SIG-M5 treated with dmso at 0.1 percent for 504 hours (cell line): ENCODE data around the gene MEIOSIN.

Source experiments
- DNase-seq: peaks from one replicate; lab custom pipeline; 2025; ENCODE audit not compliant: unreplicated experiment; lab: John Stamatoyannopoulos, UW

Gene MEIOSIN

GRCh38 chr19:45764945-45765701, 31.9 kb downstream of the MEIOSIN start:
- no peak for DNase-seq

GRCh38 chr19:45765702-45766295, 32.6 kb downstream of the MEIOSIN start:
- no peak for DNase-seq

- DNase-seq: no peak
Measured at GRCh38 chr19:45766296-45766868, 33.1 kb downstream of the MEIOSIN start.

DNA sequence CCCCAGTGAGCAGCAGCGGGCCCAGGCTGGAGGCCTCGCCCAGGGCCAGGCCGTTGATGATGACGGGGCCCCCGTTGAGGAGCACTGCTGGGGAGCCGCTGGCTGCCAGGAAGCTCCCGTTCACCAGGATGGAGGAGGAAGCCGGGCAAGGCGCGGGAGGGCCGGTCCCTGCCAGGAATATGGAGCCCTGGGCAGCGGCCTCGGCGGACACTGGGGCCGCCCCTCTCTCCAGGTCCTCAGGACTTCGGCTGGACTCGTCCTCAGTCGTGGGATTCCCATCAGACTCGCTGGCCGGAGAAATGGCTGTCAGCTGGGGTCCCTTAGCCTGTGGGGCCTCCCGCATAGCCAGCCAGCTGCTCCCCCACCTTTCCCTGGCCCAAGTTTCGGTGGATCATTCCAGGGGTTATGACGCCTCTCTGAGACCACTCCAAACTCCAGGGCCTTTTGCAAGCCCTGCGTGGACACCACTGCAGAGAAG, 33.7 kb downstream of the MEIOSIN start:
- no peak for DNase-seq

GRCh38 chr19:45767410-45767880, 34.2 kb downstream of the MEIOSIN start:
- no peak for DNase-seq

DNA sequence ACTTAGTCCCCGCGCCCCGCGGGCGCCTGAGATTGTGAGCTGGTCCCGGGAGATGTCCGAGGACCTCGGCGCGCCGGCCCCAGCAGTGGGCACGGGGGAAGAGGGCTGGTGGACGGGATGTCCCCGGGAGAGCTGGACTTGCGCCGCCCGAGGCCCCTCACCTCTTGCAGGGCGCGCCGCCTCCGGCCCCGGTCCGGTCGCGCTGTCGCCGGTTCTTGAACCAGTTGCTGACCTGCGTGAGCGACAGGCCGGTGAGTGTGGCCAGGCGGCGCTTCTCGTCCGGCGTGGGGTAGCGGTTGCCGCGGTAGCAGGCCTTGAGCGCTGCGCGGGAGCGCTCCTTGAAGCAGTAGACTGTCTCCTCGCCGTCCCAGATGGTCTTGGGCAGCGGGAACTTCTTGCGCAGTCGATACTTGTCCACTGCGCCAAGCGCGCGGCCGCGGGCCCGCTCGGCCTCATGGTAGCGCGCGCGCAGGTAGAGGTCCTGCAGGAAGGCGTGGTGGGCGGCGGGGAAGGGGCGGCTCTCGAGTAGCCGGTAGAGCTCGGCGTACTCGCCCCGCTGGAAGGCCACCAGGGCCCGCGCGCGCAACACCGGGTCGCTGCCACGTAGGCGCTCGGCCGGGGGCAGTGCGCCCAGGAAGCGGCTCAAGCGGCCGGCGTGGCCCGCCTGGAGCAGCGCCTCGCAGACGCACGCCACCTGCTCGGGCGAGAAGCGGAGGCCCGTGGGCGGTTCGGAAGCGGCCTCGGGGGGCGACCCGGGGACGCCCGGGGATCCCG, 34.8 kb downstream of the MEIOSIN start:
- DNase-seq: no peak

GRCh38 chr19:45768655-45768983, 35.4 kb downstream of the MEIOSIN start:
- DNase-seq: peak; percentile 47

GRCh38 chr19:45768984-45769782, 35.9 kb downstream of the MEIOSIN start, which contains the start of gene SIX5:
Gene SIX5, minus strand, starts transcription at chr19:45769252. Its CDS starts 408 bp downstream, at chr19:45768844.
- DNase-seq: peak; percentile 93

- DNase-seq: peak; percentile 25
Measured at GRCh38 chr19:45769821-45770191, 36.6 kb downstream of the MEIOSIN start.

- DNase-seq: peak; percentile 94
Measured at GRCh38 chr19:45770192-45771101, 37.2 kb downstream of the MEIOSIN start.

DNA sequence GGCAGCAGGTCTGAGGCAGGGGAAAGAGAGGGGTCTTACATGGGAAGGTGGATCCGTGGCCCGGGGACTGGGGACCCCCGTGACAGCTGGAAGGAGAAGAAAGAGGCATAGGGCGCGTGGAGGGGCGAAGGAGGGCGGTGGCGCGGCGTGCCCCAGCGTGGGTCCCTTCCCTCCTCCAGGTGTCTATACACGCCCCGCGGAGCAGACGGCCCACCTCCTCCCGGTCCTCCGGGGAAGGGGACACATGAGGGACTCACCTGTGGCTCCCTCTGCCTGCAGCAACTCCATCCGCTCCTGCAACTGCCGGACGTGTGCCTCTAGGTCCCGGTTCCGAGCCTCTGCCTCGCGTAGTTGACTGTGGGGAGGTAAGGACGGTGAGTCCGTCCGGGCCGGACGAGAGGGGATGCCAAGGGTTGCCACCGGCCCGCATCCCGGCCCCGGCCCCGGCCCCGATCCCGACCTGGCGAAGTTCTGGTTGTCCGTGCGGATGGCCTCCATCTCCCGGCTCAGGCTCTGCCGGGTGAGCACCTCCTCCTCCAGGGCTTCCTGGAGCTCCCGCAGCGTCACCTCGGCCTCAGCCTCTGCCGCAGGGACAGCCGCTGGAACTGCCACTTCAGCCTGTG, 38.2 kb downstream of the MEIOSIN start:
- no peak for DNase-seq

DNA sequence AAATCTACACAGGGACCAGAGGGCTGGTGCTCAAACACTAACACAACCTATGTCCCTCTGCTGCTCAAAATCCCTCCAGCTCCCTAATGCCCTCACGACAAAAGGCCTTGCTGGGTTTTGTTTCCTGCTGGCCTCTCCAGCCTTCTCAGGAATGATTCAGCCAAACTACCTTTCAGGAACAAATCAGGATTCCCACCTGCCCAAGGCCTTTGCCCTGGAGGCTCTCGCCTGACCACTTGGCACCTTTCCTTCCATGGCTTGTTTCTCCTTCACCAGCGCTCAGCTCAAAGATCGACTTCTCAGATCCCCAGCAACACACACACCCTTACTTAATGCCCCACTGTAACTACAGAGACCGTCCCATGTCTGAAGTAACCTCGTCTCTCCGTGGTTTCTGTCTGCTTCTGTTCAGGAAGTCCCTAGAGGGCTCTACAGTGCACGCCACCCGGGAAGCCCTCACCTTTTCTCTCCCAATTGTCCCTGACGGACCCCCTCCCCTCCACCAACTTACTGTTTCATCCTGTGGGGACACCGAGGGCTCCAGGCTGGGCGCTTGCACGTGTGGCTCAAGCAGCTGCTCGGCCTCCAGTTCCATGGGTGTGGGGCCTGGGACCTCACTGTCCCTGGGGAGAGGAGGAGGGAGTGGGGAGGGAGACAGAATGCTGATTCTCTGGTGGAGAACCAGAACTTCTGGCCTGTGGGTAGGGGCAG, 39.0 kb downstream of the MEIOSIN start:
- DNase-seq: peak; percentile 31

GRCh38 chr19:45772912-45773311, 39.7 kb downstream of the MEIOSIN start:
- no peak for DNase-seq

DNA sequence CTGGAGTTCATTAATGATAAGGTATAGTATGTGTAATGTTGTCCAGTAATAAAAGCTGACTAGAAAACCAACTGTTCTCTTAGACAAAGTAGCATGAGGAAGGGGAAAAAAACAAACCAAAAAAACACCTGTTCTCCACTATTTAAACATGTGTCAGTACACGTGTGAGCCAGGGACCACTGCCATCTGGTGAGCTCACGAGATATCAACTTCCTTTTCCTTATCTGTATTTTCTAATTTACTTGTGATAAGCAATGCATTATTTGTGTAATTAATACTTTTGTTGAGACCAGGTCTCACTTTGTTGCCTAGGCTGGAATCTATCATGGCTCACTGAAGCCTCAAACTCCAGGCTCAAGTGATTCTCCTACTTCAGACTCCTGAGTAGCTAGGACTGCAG, 40.1 kb downstream of the MEIOSIN start:
- DNase-seq: no peak

DNA sequence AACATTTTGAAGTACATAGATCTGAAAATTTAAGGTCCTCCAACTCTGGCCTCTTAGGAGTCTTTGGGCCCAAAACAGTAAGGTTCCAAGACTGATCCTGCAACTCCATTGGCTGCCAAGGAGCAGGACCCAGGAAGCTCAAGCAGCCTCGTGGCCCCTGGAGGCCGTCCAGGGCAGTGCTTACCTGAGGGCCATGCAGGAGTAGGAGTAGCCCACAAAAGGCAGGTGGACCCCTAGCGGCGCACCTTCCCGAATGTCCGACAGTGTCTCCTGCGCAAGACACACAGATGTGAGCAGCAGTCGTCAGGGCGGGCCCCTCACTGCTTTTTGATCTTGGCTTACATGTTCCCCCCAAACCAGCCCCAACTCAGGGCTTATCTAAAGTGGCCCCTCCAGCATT, 41.5 kb downstream of the MEIOSIN start:
- DNase-seq: no peak

GRCh38 chr19:45777395-45777961, 44.2 kb downstream of the MEIOSIN start:
- DNase-seq: no peak

GRCh38 chr19:45778010-45778661, 44.9 kb downstream of the MEIOSIN start:
- DNase-seq: no peak
